ENCODE measurements around the gene RALY.
A peak's percentile ranks its signal among the peaks of the same experiment; 100 is the strongest.

RALY gene

GRCh38 chr20:33993576-33994221, at the start of gene RALY:
RALY (plus strand) TSS chr20:33993911; CDS start chr20:34072075, 78,164 bp downstream.
- H3K4me3 ChIP-seq (ENCODE audit: low read depth, low read length), result peak within 1 kb of the TSS; percentile 80
- DNase-seq (ENCODE audit: low read depth), result peak; percentile 61
- TF ChIP-seq CTCF (conservative IDR thresholded peaks at IDR 0.05; ENCODE audit: low read depth, low read length), result no peak

- no peak for TF ChIP-seq CTCF (conservative IDR thresholded peaks at IDR 0.05; ENCODE audit: low read depth, low read length)
- DNase-seq (ENCODE audit: low read depth), result peak; percentile 22
- no peak overlapping the region for H3K4me3 ChIP-seq (ENCODE audit: low read depth, low read length)
These were observed 48.8 kb upstream of the RALY start for GRCh38 chr20:33944914-33945313.

GRCh38 chr20:33945391-33946081, 48.2 kb upstream of the RALY start:
- DNase-seq (ENCODE audit: low read depth), result peak; percentile 81
- no peak overlapping the region for H3K4me3 ChIP-seq (ENCODE audit: low read depth, low read length)
- TF ChIP-seq CTCF (conservative IDR thresholded peaks at IDR 0.05; ENCODE audit: low read depth, low read length), result no peak

GRCh38 chr20:33947709-33948295, 45.9 kb upstream of the RALY start:
- peak; percentile 42 for DNase-seq (ENCODE audit: low read depth)
- TF ChIP-seq CTCF (conservative IDR thresholded peaks at IDR 0.05; ENCODE audit: low read depth, low read length), result peak; percentile 65
- H3K4me3 ChIP-seq (ENCODE audit: low read depth, low read length), result no peak overlapping the region

- DNase-seq (ENCODE audit: low read depth), result no peak
- no peak overlapping the region for H3K4me3 ChIP-seq (ENCODE audit: low read depth, low read length)
- TF ChIP-seq CTCF (conservative IDR thresholded peaks at IDR 0.05; ENCODE audit: low read depth, low read length), result no peak
These were observed 45.2 kb upstream of the RALY start for GRCh38 chr20:33948480-33948879.

GRCh38 chr20:33951171-33951570, 42.5 kb upstream of the RALY start:
- no peak for TF ChIP-seq CTCF (conservative IDR thresholded peaks at IDR 0.05; ENCODE audit: low read depth, low read length)
- DNase-seq (ENCODE audit: low read depth), result no peak
- no peak overlapping the region for H3K4me3 ChIP-seq (ENCODE audit: low read depth, low read length)

Data from choroid plexus epithelial cell (primary cell).